Fibroblast of peridontal ligament (primary cell): ENCODE results near the gene DDX4.
A peak's percentile ranks its signal among the peaks of the same experiment; 100 is the strongest.
"Not testable (repeated sequence)": the region's sequence is repeated elsewhere in the genome, so short reads cannot be mapped to it uniquely, and the experiment has no call there.

Experiments used
- DNase-seq: peaks from one replicate; pipeline ENCODE4 v3.0.0-alpha.2; 2010; ENCODE audit errors: extremely low read depth

The DDX4 gene

GRCh38 chr5:55737793-55738192, at the start of gene DDX4:
DDX4 (plus strand) TSS chr5:55738061; CDS start chr5:55738964, 903 bp downstream.
- DNase-seq, result no peak

- DNase-seq, result peak; percentile 84
Measured at GRCh38 chr5:55691265-55692105, 46.4 kb upstream of the DDX4 start.

GRCh38 chr5:55692106-55692417, 45.8 kb upstream of the DDX4 start:
- DNase-seq, result no peak

- DNase-seq, result no peak
Measured at GRCh38 chr5:55692509-55692908, 45.4 kb upstream of the DDX4 start.

- peak; percentile 66 for DNase-seq
Measured at GRCh38 chr5:55694152-55694830, 43.6 kb upstream of the DDX4 start.

- DNase-seq, result not testable (repeated sequence)
Measured at GRCh38 chr5:55696704-55697103, 41.2 kb upstream of the DDX4 start.

- no peak for DNase-seq
Measured at GRCh38 chr5:55699041-55699688, 38.7 kb upstream of the DDX4 start.

GRCh38 chr5:55700745-55701144, 37.1 kb upstream of the DDX4 start:
- DNase-seq, result no peak

GRCh38 chr5:55701462-55702103, 36.3 kb upstream of the DDX4 start:
- no peak for DNase-seq

GRCh38 chr5:55702598-55703345, 35.1 kb upstream of the DDX4 start:
- no peak for DNase-seq

- no peak for DNase-seq
Measured at GRCh38 chr5:55706230-55706629, 31.6 kb upstream of the DDX4 start.

- no peak for DNase-seq
Measured at GRCh38 chr5:55708732-55709131, 29.1 kb upstream of the DDX4 start.

GRCh38 chr5:55711507-55712022, 26.3 kb upstream of the DDX4 start:
- no peak for DNase-seq

GRCh38 chr5:55712023-55712859, 25.6 kb upstream of the DDX4 start, which contains the start of gene SLC38A9:
SLC38A9 (minus strand) TSS chr5:55712324; CDS start chr5:55697958, 14,366 bp downstream.
- DNase-seq, result peak; percentile 90

- no peak for DNase-seq
Measured at GRCh38 chr5:55713871-55714270, 24.0 kb upstream of the DDX4 start.

GRCh38 chr5:55714339-55714738, 23.5 kb upstream of the DDX4 start:
- no peak for DNase-seq

GRCh38 chr5:55714749-55715148, 23.1 kb upstream of the DDX4 start:
- no peak for DNase-seq

GRCh38 chr5:55715519-55716078, 22.3 kb upstream of the DDX4 start:
- no peak for DNase-seq

GRCh38 chr5:55719026-55719425, 18.8 kb upstream of the DDX4 start:
- not testable (repeated sequence) for DNase-seq

- DNase-seq, result no peak
Measured at GRCh38 chr5:55720188-55720703, 17.6 kb upstream of the DDX4 start.
